IPS-11a (cell line): Measurements from ENCODE around the gene FPR2.
"Not testable (repeated sequence)": the region's sequence is repeated elsewhere in the genome, so short reads cannot be mapped to it uniquely, and the experiment has no call there.

Experiments
- H3K4me3 ChIP-seq: one replicate; pipeline ENCODE4 v1.5.1; 2013; ENCODE audit warnings: low read depth, low read length, control low read depth

Gene FPR2, protein sequence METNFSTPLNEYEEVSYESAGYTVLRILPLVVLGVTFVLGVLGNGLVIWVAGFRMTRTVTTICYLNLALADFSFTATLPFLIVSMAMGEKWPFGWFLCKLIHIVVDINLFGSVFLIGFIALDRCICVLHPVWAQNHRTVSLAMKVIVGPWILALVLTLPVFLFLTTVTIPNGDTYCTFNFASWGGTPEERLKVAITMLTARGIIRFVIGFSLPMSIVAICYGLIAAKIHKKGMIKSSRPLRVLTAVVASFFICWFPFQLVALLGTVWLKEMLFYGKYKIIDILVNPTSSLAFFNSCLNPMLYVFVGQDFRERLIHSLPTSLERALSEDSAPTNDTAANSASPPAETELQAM

DNA sequence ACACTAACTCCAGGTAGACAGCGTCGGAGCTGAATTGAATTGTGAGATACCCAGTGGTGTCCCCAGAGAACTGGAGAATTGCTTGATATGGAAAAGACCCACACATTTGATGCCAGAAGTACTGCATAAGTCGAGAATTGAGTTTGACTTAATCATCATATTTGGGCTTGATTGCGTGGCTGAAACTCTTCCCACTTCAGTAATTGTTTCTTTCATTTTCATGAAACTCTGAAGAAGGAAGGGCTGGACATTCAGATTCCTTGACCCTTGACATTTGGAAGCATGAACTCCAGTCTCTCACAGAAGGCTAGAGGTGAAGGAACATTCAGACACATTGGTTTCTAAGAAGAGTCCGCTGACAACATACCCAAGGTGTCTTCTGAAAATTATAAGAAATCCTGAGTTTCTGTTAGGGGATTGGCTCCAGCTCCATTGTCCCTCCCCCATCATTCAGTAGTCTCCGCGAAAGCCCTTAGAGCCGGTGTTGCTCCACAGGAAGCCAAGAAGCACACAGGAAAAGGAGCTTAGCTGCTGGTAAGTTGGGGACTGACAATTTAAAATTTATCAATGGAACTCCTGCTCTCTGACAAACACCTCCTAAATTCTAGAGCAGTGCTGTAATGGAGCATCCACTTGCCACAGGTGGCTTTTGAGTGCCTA is at the start of gene FPR2:
TSS of gene FPR2 (plus strand) at position 484 of the 660 bp plus-strand sequence. CDS start 7,479 bp downstream, outside the sequence.
- H3K4me3 ChIP-seq, result no peak within 1 kb of the TSS

DNA sequence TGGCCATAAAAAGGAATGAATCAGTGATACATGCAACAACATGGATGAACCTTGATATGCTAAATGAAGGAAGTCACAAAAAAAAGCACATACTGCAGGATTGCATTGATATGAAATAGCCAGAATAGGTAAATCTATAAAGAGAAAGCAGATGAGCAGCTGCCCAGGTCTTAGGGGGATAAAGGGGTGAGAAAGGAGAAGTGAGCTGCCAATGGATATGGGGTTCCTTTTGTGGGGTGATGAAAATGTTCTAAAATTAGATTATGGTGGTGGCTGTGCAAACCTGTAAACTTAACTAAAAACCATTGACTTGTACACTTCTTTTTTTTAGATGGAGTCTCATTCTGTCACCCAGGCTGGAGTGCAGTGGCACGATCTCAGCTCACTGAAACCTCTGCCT is 49.3 kb upstream of the FPR2 start:
- H3K4me3 ChIP-seq, result no peak overlapping the region

DNA sequence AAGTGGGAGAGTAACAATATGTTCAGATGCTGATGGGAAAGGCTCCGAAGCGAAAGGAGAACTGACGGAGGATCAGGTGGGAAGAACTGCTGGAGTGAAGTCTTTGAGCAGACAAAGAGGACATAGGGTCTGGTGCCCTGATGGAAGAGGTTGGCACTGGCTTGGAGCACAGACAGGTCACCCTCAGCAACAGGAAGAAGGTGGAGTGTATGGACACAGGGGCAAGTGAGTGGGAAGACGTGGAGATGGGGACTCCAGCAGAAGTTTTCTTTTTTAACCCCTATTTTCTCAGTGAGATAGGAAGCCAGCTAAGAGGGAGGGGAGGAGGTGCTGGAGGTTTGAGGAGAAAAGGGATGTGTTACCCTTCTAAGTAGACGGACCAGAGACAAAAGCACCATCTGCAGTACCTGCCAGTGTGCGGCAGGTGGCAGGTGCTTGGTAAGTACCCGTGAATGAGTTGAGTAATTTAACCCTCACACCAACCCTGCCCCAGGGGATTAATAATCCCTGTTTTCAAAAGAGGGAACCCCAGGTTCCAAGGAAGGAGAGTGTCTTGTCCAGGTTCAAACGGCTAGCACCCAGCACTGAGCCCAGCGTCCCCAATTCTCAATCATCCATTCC is 48.4 kb upstream of the FPR2 start:
- H3K4me3 ChIP-seq, result no peak overlapping the region

DNA sequence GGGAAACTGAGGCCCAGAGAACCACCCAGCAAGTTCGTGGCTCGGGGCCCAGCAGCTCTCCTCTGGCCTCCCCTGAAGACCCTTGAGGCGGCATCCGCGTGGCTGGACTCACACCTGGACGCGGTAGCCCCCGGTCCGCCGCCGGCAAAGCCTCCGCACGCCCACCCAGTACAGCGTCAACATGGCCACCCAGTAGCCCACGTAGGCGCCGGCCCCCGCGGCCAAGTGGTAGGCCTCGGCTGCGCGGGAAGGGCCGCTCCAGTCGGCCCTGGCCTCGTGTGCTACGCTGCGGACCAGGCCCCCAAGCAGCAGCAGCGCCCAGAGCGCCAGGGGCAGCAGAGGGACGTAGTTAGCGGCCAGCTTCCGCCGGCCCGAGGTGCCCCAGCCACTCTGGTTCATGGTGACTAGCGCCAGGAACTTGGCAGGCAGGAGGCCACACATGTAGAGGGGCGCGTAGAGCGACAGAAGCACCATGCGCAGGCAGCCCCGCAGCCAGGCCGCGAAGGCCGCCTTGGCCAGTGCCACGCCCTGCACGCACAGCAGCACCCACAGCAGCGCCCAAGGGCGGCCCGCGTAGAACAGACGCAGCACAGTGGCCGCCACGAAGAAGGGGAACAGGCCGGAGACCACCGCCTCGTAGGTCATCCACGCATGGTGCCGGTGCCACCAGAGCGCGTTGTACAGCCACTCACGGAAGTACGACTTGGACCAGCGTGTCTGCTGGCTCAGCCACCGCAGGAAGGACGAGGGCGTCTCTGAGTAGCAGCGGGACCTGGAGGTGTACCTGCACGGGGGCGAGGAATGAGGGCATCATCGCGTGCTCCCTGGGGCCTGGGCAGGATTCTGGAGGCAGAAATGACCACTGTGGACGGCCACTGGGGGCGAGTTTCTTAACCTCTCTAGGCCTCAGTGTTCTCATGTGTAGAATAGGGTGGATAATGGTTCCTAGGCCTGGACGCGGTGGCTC is 47.4 kb upstream of the FPR2 start:
- H3K4me3 ChIP-seq, result no peak overlapping the region

DNA sequence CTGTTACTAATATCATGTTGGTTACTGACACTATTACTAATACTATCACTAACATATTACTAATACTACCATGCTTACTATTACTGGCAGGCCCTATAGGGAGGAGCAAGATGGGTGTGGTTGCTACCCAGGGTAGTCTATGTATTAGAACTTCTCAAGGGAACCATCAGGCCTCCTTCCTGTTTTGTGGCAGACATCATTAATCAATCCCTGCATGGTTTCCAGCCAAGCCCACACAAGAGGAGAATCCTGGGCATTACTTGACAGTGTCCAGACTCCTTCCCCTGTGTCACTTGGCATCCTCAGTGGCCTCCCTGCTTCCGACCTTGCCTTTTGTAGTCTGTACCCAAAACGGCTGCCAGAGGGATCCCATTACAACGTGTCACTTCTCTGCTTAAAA is 46.1 kb upstream of the FPR2 start:
- no peak overlapping the region for H3K4me3 ChIP-seq

DNA sequence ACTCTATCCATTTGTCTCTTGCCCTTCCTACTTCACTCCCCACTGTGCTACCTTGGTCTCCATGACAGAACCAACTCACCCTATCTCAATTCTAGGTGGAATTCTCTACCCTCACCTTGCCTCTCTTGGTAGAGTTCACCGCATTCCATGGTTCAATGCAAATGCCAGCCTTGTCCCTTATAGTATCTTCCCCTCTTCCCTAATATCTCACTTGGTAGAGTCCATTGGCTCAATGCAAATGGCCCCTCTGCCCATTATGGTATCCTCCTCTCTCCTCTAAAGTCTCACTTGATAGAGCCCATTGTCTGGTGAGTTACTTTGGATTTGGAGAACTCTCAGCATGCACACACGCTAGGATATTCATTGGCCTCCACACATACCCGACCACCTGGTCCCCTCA is 45.1 kb upstream of the FPR2 start:
- H3K4me3 ChIP-seq, result no peak overlapping the region

DNA sequence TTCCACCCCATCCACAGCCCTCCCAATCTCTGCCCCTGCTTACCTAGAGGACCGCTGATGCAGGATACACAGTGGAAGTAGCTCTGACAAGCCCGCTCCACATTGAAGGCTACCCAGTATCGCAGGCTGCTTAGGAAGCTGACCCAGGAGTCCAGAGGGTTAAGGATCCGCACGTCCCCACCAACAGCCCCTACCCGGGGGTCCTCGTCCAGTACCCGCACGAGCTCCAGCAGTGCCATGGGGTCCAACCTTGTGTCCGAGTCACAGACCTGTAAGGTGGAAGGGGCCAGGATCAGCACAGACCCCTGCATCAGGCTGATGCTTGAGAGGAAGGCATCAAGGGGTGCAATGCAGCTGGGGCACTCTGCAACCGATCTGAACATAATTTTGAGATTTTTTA is 44.1 kb upstream of the FPR2 start:
- no peak overlapping the region for H3K4me3 ChIP-seq

DNA sequence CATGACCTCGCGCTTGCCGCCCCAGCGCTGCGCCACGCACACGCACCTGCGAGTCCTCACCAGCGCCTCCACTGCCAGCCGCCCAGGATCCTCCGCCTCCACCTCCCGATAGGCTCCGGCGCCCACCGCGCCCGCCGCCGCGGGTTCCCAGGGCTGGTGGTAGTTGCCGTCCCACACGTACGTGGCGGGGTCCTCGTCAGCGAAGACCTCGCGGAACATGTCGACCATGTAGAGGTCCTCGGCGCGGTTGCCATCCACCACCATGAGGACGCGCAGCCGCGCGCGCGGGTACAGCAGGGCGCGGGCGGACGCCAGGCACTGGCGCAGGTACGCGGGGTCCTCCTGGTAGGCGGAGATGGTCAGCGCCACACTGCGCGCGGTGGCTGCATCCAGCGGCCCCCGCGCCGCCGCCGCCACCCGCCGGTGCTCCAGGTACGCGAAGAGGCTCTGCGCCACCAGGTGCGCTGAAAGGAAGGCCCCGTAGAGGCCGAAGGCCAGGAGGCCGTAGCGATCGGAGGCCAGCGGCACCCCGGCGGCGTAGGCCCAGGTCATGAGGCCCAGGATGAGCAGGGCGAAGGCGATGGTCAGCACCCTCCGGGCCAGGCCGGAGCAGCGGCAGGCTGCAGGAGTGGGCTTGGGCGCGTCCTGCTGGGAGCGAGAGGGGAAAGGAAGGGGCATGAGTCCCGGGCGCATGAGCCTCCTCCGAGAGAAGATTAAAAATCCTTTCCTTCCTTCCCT is 41.6 kb upstream of the FPR2 start:
- peak overlapping the region; percentile 50 for H3K4me3 ChIP-seq

DNA sequence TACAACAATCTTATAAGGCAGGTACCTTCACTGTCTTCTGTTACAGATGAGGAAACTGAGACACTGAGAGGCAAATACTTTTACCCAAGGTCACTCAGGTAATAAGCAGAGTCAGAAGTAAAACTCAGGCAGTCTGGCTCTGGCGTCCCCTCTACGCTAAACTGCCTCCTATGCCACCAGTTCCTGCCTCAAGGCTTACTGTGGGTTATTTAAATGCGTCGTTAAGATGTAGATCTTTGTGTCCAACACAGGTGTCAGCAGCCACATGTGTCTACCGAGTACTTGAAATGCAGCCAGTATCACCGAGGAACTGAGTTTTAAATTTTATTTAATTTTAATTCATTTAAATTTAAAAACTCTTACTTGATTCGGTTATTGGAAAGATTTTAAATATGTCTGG is 39.1 kb upstream of the FPR2 start:
- no peak overlapping the region for H3K4me3 ChIP-seq

DNA sequence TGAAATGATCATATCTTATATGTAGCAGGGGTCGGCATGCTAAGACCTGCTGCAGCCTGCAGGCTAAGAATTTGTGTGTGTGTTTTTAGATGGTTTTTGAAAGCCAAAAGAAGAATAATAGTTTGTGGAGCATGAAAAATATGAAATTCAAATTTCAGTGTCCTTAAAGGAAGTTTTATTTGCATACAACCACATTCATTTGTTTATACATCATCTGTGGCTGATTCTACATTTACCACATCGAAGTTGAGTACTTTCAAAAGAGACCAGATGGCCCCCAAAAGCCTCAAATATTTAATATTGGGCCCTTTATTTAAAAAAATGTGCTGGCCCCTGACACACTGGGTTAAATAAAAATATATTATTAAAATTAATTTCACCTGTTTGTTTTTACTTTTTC is 38.5 kb upstream of the FPR2 start:
- no peak overlapping the region for H3K4me3 ChIP-seq

DNA sequence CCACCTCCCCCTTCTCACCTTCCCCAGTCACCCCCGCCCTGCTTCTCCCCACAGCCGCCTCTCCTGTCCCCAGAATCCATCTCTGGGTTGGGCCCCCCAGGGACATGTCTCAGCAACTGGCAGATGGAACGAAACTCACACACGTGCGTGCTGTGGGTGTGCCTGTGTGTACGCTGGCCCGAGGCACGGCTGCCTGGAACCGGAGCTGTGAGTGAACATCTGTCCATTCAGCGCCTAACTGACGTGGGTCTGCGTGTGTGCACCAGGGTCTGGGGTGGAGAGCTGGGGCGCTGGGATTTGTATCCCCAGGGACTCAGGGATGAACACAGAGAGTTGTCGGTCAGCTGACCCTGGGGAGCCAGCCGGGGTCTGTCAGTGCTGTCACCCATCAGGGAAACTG is 36.4 kb upstream of the FPR2 start:
- no peak overlapping the region for H3K4me3 ChIP-seq

DNA sequence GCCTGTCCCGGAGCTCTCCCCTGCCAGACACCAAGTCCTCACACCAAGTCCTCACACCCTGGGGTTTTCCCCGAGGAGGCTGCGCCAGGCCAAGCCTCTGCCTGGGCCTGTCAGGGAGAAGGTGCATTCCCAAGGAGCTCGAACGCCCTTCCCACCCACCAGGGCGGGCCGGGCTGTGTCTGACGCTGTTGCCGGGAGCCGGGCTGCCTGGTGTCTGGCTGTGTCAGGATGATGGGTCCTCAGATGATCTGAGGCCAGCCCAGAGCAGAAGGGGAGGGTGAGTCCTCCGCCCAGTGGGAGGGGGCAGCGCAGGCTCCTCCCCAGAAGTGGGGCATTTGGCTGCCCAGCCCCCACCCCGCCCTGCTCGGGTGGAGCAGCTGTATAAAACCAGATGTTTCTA is 34.9 kb upstream of the FPR2 start:
- H3K4me3 ChIP-seq, result no peak overlapping the region

DNA sequence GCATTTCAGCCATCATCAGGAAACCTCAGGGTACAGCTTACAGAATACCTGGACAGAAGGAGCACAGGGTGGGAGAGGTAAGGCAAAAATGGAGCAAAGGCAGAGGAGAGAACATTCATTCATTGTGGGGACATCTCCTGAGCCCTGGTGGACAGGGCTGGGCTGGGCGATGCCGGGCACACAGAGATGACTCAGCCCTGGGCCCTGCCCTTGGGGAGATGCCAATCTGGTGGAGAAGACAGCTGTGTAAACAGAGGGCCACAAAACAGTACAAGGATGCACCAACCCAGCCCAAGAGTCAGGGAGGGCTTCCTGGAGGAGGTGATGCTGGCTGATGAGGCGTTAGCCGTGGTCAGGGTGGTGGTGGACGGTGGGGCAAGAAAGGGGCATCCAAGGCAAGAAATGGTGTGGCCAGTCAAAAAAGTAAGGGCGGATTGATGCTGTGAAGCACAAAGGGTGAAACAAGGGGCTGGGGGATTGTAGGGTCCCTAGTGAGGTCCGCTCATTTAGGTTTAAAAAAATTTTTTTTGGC is 33.6 kb upstream of the FPR2 start:
- no peak overlapping the region for H3K4me3 ChIP-seq

DNA sequence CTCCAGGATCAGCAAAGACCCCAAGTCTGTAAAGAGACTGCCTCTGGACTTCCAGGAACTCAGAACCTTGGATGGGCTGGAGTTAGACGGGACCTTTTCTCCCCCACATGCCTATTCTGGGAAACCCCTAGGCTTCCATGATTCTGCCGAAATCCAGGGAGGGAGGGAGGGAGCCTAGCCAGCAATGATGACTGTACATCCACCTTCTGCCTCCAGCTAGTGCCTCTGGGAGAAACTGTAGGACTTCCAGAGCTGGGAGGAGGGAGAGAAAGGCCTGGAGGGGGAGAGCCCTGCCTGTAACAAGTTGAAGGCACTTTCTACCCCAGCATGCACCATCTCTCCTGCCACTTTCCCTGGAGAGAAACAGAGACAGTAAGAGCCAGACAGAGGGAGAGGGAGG is 31.2 kb upstream of the FPR2 start:
- H3K4me3 ChIP-seq, result no peak overlapping the region

DNA sequence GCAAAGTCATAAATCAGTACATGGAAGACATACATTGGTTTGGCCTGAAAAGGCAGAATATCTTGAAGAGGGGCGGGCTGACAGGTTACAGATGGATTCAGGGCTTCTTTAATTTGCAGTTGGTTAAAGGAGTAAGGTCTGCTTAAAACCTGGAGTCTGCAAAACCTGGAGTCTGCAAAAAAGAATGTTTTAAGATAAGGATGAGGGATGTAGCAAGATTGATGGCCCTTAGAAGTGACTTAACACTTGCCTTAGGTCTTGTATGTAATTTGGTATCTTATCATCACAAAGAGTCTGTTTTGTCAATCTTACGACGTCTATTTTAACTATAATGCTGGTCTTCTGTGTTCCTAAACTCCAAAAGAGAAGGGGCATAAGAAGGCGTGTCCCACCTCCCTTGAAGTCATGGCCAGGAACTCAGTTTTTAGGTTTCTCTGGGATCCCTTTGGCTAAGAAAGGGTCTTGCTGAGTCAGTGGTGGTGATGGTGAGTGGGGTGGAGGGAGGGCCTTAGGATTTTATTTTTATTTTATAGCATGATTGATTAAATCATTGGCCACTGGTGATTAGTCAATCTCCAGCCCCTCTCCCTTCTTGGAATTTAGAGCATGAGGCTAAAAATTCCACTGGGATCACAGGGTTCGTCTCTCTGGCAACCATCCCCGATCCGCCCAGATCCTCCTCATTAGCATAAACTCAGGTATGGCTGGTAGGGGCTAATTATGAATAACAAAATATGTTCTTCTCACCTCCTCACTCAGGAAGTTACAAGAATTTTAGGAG is 27.0 kb upstream of the FPR2 start:
- no peak overlapping the region for H3K4me3 ChIP-seq

DNA sequence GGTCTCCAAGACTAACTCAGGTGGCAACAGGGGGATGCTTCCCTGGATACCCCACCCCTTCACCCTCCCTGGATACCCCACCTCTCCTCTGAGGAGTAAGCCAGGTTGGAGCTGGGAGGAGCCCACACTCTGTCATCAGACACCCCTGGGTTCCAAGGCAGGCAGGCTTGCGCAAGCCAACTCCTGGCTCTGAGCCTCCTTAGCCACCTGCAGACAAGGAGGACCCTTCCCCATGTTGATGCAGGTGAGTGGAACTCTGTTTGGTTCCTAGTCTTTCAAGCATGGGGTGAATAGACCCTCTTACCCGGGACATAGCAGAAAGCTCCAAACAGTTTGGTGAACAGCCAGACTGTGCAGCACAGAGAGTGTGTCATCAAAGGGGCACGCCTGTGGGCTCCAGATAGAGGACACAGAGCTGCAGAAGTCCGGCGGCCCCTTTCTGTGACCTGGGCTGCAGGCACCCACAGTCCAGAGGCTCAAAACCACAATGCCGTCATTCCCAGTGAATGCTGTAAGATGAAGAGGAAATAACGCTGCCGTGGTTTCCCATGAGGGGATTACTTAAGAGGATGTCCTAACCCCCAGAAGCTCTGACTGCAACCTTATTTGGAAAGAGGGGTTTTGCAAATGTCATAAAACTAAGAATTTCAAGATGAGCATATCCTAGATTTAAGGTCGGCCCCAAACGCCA is 25.1 kb upstream of the FPR2 start:
- H3K4me3 ChIP-seq, result no peak overlapping the region

DNA sequence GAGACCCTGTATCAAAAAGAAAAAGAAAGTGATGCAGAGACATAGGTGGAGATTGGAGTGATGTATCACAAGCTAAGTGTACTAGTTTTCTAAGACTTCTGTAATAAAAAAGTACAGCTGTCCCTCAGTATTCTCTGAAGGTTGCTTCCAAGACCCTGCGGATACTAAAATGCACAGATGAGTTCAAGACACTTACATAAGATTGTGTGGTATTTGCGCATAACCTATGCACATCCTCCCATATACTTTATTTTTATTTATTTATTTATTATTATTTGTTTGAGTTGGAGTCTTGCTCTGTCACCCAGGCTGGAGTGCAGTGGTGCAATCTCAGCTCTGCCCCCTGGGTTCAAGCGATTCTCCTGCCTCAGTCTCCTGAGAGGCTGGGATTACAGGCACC is 23.6 kb upstream of the FPR2 start:
- no peak overlapping the region for H3K4me3 ChIP-seq

DNA sequence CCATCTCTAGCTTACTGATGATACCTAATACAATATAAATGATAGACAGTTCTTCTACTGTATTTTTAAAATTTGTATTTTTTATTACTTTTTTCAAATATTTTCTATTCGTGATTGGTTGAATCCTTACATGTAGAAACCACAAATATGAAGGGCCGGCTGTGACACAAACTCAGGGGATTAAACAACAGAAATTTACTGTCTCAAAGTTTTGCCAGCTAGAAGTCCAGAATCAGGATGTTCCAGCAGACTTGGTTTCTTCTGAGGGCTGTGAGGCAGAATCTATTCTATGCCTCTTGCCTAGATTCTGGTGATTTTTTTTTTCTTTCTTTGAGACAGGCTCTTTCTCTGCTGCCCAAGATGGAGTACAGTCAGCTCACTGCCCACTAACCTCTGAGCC is 23.1 kb upstream of the FPR2 start:
- no peak overlapping the region for H3K4me3 ChIP-seq

DNA sequence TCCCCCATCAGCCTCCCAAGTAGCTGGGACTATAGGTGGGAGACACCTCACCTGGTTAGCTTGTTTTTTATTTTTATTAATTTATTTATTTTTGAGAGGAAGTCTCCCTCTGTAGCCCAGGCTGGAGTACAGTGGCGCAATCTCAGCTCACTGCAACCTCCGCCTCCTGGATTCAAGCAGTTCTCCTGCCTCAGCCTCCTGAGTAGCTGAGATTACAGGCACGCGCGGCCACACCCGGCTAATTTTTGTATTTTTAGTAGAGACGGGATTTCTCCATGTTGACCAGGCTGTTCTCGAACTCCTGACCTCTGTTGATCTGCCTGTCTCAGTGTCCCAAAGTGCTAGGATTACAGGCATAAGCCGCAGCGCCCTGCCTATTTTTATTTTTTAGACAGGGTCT is 22.5 kb upstream of the FPR2 start:
- H3K4me3 ChIP-seq, result not testable (repeated sequence)
